ENCODE measurements around the gene STK10. TPM values are rescaled to one million over a fixed set of nuclear protein-coding genes. Genes with fewer than 3 reads are reported as not detected.
A peak's percentile ranks its signal among the peaks of the same experiment; 100 is the strongest.

Gene STK10
- total and polyA plus RNA-seq, 9 of the 15 experiments (the other 6 are each of a cell fraction or from before 2014, with no cell fraction given): 0.30 to 6.7 (median 2.4) TPM

DNA sequence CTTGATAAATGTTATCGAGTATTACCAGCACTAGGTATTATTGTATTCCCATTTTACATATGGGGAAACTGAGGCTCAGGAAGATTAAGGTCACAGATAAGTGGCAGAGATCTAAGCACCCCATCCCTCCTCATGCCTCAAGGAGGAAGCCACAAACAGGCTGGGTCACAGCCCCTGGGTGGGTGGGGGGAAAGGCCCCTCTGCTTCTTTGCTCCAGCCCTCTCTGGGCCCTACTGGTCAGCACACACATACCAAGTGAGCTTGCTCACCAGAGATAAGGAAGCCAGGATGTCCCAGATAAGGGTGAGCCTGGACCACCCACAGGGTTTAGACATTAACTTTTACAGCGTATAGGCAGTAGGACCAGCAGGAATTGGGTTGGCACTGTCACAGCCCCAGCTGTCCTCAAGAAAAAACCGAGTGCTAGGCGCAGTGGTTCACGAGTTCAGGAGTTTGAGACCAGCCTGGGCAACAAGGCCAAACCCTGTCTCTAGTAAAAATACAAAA lies 45.3 kb downstream of the STK10 start (continued):
- TF ChIP-seq, protein P1, sequence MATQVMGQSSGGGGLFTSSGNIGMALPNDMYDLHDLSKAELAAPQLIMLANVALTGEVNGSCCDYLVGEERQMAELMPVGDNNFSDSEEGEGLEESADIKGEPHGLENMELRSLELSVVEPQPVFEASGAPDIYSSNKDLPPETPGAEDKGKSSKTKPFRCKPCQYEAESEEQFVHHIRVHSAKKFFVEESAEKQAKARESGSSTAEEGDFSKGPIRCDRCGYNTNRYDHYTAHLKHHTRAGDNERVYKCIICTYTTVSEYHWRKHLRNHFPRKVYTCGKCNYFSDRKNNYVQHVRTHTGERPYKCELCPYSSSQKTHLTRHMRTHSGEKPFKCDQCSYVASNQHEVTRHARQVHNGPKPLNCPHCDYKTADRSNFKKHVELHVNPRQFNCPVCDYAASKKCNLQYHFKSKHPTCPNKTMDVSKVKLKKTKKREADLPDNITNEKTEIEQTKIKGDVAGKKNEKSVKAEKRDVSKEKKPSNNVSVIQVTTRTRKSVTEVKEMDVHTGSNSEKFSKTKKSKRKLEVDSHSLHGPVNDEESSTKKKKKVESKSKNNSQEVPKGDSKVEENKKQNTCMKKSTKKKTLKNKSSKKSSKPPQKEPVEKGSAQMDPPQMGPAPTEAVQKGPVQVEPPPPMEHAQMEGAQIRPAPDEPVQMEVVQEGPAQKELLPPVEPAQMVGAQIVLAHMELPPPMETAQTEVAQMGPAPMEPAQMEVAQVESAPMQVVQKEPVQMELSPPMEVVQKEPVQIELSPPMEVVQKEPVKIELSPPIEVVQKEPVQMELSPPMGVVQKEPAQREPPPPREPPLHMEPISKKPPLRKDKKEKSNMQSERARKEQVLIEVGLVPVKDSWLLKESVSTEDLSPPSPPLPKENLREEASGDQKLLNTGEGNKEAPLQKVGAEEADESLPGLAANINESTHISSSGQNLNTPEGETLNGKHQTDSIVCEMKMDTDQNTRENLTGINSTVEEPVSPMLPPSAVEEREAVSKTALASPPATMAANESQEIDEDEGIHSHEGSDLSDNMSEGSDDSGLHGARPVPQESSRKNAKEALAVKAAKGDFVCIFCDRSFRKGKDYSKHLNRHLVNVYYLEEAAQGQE (IDR thresholded peaks at IDR 0.05; ENCODE audit: borderline replicate concordance): peak; percentile 45; the same call in 1 of the 2 replicates
- TF ChIP-seq, protein P1 (CRISPR knock-in tag; IDR thresholded peaks at IDR 0.05; ENCODE audit: low read depth): no peak
- TF ChIP-seq ZBTB7A (IDR thresholded peaks at IDR 0.05; ENCODE audit: borderline replicate concordance, control insufficient read depth, low read depth, low read length) (peak; percentile 85), PCBP2 (IDR thresholded peaks at IDR 0.05; ENCODE audit: low read depth, low read length, poor library complexity, severe bottlenecking) (no peak), MYBL2 (IDR thresholded peaks at IDR 0.05; ENCODE audit: low read depth) (no peak), MYBL2 (CRISPR knock-in tag; IDR thresholded peaks at IDR 0.05; ENCODE audit: borderline replicate concordance) (no peak), DNMT1 (IDR thresholded peaks at IDR 0.05) (no peak), IFI16 (CRISPR knock-in tag; IDR thresholded peaks at IDR 0.05) (no peak), CXXC5 (CRISPR knock-in tag; IDR thresholded peaks at IDR 0.05) (no peak), E2F3 (CRISPR knock-in tag; IDR thresholded peaks at IDR 0.05) (no peak), TSC22D4 (tag; IDR thresholded peaks at IDR 0.05) (no peak), SOX6 (IDR thresholded peaks at IDR 0.05) (peak; percentile 82), RAD51 (IDR thresholded peaks at IDR 0.05; ENCODE audit: borderline replicate concordance, low read depth) (no peak), KAT2B (IDR thresholded peaks at IDR 0.05; ENCODE audit: low read depth, low read length) (no peak)
- TF ChIP-seq, protein P2, sequence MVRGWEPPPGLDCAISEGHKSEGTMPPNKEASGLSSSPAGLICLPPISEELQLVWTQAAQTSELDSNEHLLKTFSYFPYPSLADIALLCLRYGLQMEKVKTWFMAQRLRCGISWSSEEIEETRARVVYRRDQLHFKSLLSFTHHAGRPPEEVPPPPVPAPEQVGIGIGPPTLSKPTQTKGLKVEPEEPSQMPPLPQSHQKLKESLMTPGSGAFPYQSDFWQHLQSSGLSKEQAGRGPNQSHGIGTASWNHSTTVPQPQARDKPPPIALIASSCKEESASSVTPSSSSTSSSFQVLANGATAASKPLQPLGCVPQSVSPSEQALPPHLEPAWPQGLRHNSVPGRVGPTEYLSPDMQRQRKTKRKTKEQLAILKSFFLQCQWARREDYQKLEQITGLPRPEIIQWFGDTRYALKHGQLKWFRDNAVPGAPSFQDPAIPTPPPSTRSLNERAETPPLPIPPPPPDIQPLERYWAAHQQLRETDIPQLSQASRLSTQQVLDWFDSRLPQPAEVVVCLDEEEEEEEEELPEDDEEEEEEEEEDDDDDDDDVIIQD (CRISPR knock-in tag; IDR thresholded peaks at IDR 0.05): no peak
- TF ChIP-seq, protein P3, sequence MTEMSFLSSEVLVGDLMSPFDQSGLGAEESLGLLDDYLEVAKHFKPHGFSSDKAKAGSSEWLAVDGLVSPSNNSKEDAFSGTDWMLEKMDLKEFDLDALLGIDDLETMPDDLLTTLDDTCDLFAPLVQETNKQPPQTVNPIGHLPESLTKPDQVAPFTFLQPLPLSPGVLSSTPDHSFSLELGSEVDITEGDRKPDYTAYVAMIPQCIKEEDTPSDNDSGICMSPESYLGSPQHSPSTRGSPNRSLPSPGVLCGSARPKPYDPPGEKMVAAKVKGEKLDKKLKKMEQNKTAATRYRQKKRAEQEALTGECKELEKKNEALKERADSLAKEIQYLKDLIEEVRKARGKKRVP (CRISPR knock-in tag; IDR thresholded peaks at IDR 0.05): no peak
- TF ChIP-seq, protein P4, sequence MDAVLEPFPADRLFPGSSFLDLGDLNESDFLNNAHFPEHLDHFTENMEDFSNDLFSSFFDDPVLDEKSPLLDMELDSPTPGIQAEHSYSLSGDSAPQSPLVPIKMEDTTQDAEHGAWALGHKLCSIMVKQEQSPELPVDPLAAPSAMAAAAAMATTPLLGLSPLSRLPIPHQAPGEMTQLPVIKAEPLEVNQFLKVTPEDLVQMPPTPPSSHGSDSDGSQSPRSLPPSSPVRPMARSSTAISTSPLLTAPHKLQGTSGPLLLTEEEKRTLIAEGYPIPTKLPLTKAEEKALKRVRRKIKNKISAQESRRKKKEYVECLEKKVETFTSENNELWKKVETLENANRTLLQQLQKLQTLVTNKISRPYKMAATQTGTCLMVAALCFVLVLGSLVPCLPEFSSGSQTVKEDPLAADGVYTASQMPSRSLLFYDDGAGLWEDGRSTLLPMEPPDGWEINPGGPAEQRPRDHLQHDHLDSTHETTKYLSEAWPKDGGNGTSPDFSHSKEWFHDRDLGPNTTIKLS (IDR thresholded peaks at IDR 0.05; ENCODE audit: borderline replicate concordance, low read depth): no peak
